GM12878 (cell line): ENCODE results near the gene FHL1. TPM values are rescaled to one million over a fixed set of nuclear protein-coding genes. Genes with fewer than 3 reads are reported as not detected.

Experiments used
- ATAC-seq: fragments of 200-7000 bp; cut with Tn5 transposase; 3 replicates; pipeline ENCODE4 v1.9.1; 2020; ENCODE audit warnings: mild to moderate bottlenecking, moderate library complexity
- BruUV-seq: library from RNA; stranded (reverse); fragments of 400-500 nt; replicated peaks from 2 replicates; lab custom pipeline; 2021; lab: Mats Ljungman, UMichigan
- CTCF ChIA-PET: fragments of 300-600 bp; sonication (Branson Sonifier 250); formaldehyde crosslinking; extraction: SDS; loops from one replicate; lab custom pipeline; 2021; ENCODE audit warnings: inconsistent platforms; lab: Yijun Ruan, JAX
- POLR2A ChIA-PET: fragments of 350-600 bp; formaldehyde crosslinking; extraction: SDS; loops from one replicate; lab custom pipeline; 2021; ENCODE audit warnings: inconsistent platforms; lab: Charles Lee
- RAD21 ChIA-PET: fragments of 300-600 bp; sonication (Branson Sonifier 250); formaldehyde crosslinking; loops from one replicate; lab custom pipeline; 2023; ENCODE audit warnings: antibody characterized with exemption; ENCODE audit not compliant: unreplicated experiment; lab: Charles Lee
- SMC1A ChIA-PET: fragments of 300-600 bp; sonication (Branson Sonifier 250); formaldehyde crosslinking; loops from one replicate; lab custom pipeline; 2023; ENCODE audit not compliant: unreplicated experiment, uncharacterized antibody; lab: Charles Lee
- DNase-seq: peaks from one replicate; pipeline ENCODE4 v3.0.0-alpha.2; 2011; ENCODE audit warnings: low read depth, low spot score
- FAIRE-seq: peaks from 3 replicates; lab custom pipeline; 2011; peaks lifted over from hg19 to GRCh38; lab: Jason Lieb, UNC
- H2AFZ ChIP-seq: 2 replicates; pipeline ENCODE4 v1.6.0; 2011; ENCODE audit warnings: low read depth, low read length, control low read depth; ENCODE audit not compliant: control insufficient read depth
- H3K27ac ChIP-seq: 2 replicates; pipeline ENCODE4 v1.5.1; 2011; ENCODE audit warnings: control low read depth; ENCODE audit not compliant: control insufficient read depth, insufficient read depth
- H3K27me3 ChIP-seq, 2 experiments: replicated peaks in 1 of 2; 2 replicates each; pipeline versions ENCODE4 v1.6.0 to v1.6.1; 2011; ENCODE audit warnings: low read length in 1 of 2; ENCODE audit not compliant: control insufficient read depth in 2 of 2, insufficient read depth in 2 of 2
- H3K36me3 ChIP-seq, 2 experiments: 2 replicates each; pipeline ENCODE4 v1.5.1; 2011; ENCODE audit warnings: low read length in 1 of 2; ENCODE audit not compliant: control insufficient read depth in 2 of 2, insufficient read depth in 2 of 2
- H3K4me1 ChIP-seq: 2 replicates; pipeline ENCODE4 v1.6.1; 2011; ENCODE audit warnings: mild to moderate bottlenecking, low read length, moderate library complexity, mixed read lengths; ENCODE audit not compliant: control insufficient read depth, insufficient read depth
- H3K4me2 ChIP-seq: 2 replicates; pipeline ENCODE4 v1.6.0; 2011; ENCODE audit warnings: control low read depth; ENCODE audit not compliant: control insufficient read depth, insufficient read depth
- H3K4me3 ChIP-seq: fragments of 200-600 bp; sonication (generic); 2 replicates; pipeline ENCODE4 v1.5.1; 2016
- H3K79me2 ChIP-seq: 2 replicates; pipeline ENCODE4 v1.6.0; 2011; ENCODE audit warnings: low read length; ENCODE audit not compliant: control insufficient read depth, insufficient read depth
- H3K9ac ChIP-seq: 2 replicates; pipeline ENCODE4 v1.8.0; 2011; ENCODE audit warnings: low read length, control low read depth, mixed read lengths; ENCODE audit not compliant: control insufficient read depth, insufficient read depth
- H3K9me3 ChIP-seq: replicated peaks from 3 replicates; pipeline ENCODE4 v1.5.1; 2011; ENCODE audit warnings: mild to moderate bottlenecking, low read length; ENCODE audit not compliant: control insufficient read depth, insufficient read depth
- H4K20me1 ChIP-seq: 2 replicates; pipeline ENCODE4 v1.6.0; 2011; ENCODE audit not compliant: control insufficient read depth, insufficient read depth
- BHLHE40 ChIP-seq, 2 experiments: fragments of 450-650 bp in 1 of 2; IDR thresholded peaks; 2 replicates each; pipeline ENCODE4 v1.6.1; 2011 to 2017; ENCODE audit warnings: low read depth in 2 of 2, borderline replicate concordance in 1 of 2, improper control_type of control experiment in 1 of 2, low read length in 1 of 2, mild to moderate bottlenecking in 1 of 2
- IKZF2 ChIP-seq, 2 experiments: fragments of 450-650 bp; IDR thresholded peaks; 2 replicates each; pipeline ENCODE4 v1.6.1; 2017; ENCODE audit warnings: mild to moderate bottlenecking in 2 of 2, moderate library complexity in 2 of 2
- MTA2 ChIP-seq: fragments of 450-650 bp; IDR thresholded peaks from 2 replicates; pipeline ENCODE4 v1.6.1; 2016; ENCODE audit warnings: low read depth, mild to moderate bottlenecking, moderate library complexity
- SMARCA5 ChIP-seq: fragments of 450-650 bp; IDR thresholded peaks from 2 replicates; pipeline ENCODE4 v1.6.1; 2017; ENCODE audit warnings: mild to moderate bottlenecking
- in situ Hi-C: fragments of 300-500 bp; cut with MboI; formaldehyde crosslinking; loops from 9 replicates; pipeline ENCODE4 v1.14.3; 2018; ENCODE audit warnings: mixed read lengths
- intact Hi-C: fragments of 100-400 bp; cut with micrococcal nuclease; formaldehyde crosslinking; loops from one replicate; pipeline ENCODE4 v1.14.2; 2022; ENCODE audit not compliant: unreplicated experiment
- polyA plus RNA-seq, 11 experiments: library from polyadenylated mRNA; depleted of rRNA in 4 of 11; unstranded in 6 of 11; stranded (reverse) in 5 of 11; fragments of >200 nt; fragmentation: Nextera tagmentation in 4 of 11; fragmentation: Illumina TruSeq in 1 of 11; extraction: Ambion mirVana in 4 of 11; extraction: Trizol in 1 of 11; gene quantifications; 1 replicate in 1 of 11; 2 replicates in 10 of 11; pipeline versions ENCODE4 v1.2.1 to v1.2.3, GENCODE V29; 2011 to 2016; ENCODE audit warnings: inconsistent platforms in 2 of 11, missing spikeins in 2 of 11, low read depth in 1 of 11
- total RNA-seq, 4 experiments: library from RNA; depleted of rRNA in 3 of 4; stranded (reverse); fragments of >200 nt in 3 of 4; fragmentation: Illumina TruSeq in 1 of 4; extraction: Trizol in 1 of 4; gene quantifications; 2 replicates each; pipeline versions ENCODE4 v1.2.1 to v1.2.3, GENCODE V29; 2013 to 2021
- TF ChIP-seq, protein P1 (sequence below): fragments of 450-650 bp; IDR thresholded peaks from 2 replicates; pipeline ENCODE4 v1.6.1; 2018; ENCODE audit warnings: mild to moderate bottlenecking, low read depth, moderate library complexity; ENCODE audit not compliant: partially characterized antibody

Gene FHL1
- total and polyA plus RNA-seq, 10 of the 15 experiments (the other 5 are each of a cell fraction or from before 2014, with no cell fraction given): 0.13 to 0.59 (median 0.34) TPM; not detected in 1

DNA sequence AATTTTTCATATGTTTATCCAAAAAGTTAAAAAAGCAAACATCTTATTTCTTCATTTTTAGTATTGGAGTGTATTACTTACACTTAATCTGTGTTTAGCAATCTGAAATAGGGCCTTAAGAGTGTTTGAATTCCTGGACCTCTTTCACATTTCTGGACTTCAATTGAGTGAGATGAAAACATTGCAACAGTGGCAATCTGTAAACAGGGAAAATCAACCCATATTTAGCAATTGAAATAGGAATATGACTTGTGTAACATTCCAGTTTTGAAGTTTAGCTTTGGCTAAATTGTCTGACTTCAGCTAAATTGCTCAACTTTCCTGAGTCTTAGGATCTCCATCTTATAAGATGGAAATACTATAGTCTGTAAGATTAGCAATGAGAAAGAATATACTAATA, 34.6 kb upstream of the FHL1 start:
- Histone ChIP-seq H3K4me3 (no peak overlapping the region), H2AFZ (no peak overlapping the region), H3K27me3 (no peaks in the 10 kb centered on the region), H3K27ac (no peak overlapping the region), H3K9ac (no peak overlapping the region), H3K4me2 (no peak overlapping the region), H3K79me2 (no peaks in the 10 kb centered on the region), H3K9me3 (no peaks in the 10 kb centered on the region), H3K36me3 (no peaks in the 10 kb centered on the region), H3K4me1 (no peaks in the 10 kb centered on the region), H4K20me1 (no peaks in the 10 kb centered on the region)
- in situ Hi-C loops: no loop called here
- ChIA-PET RAD21 (no interaction called here), POLR2A (no interaction called here), SMC1A (no interaction called here), CTCF (no interaction called here)
- DNase-seq (no peak), ATAC-seq (no peak), FAIRE-seq (no peak)
- intact Hi-C loops: no loop called here
- no TSS peak for BruUV-seq
- TF ChIP-seq BHLHE40 (IDR thresholded peaks at IDR 0.05; ENCODE audit: borderline replicate concordance in 1 of 2, low read depth in 2 of 2, low read length in 1 of 2) (no peak), IKZF2 (IDR thresholded peaks at IDR 0.05) (no peak), MTA2 (no peak), SMARCA5 (no peak)
- TF ChIP-seq, protein P1, sequence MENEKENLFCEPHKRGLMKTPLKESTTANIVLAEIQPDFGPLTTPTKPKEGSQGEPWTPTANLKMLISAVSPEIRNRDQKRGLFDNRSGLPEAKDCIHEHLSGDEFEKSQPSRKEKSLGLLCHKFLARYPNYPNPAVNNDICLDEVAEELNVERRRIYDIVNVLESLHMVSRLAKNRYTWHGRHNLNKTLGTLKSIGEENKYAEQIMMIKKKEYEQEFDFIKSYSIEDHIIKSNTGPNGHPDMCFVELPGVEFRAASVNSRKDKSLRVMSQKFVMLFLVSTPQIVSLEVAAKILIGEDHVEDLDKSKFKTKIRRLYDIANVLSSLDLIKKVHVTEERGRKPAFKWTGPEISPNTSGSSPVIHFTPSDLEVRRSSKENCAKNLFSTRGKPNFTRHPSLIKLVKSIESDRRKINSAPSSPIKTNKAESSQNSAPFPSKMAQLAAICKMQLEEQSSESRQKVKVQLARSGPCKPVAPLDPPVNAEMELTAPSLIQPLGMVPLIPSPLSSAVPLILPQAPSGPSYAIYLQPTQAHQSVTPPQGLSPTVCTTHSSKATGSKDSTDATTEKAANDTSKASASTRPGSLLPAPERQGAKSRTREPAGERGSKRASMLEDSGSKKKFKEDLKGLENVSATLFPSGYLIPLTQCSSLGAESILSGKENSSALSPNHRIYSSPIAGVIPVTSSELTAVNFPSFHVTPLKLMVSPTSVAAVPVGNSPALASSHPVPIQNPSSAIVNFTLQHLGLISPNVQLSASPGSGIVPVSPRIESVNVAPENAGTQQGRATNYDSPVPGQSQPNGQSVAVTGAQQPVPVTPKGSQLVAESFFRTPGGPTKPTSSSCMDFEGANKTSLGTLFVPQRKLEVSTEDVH: no peak
